ENCODE data around the gene KDM7A.

- TF ChIP-seq EZH2 (IDR thresholded peaks at IDR 0.05; ENCODE audit: borderline replicate concordance, low read depth, low read length, severe bottlenecking) (no peak), CTCF (IDR thresholded peaks at IDR 0.05; ENCODE audit: borderline replicate concordance, extremely low read depth, low read length, poor library complexity, severe bottlenecking) (no peak)
Observed at GRCh38 chr7:140190588-140190987, 13.8 kb upstream of the KDM7A start.

Measured in DND-41 (cell line).